Thyroid gland (tissue), 4 donors: Measurements from ENCODE around the gene PIK3R5. TPM values are rescaled to one million over a fixed set of nuclear protein-coding genes. Genes with fewer than 3 reads are reported as not detected.

Experiments
- DNase-seq, 2 donors: peaks; one replicate each; pipeline ENCODE4 v3.0.0-alpha.2; 2019
- H3K27ac ChIP-seq, 3 donors: fragments of 200-600 bp; sonication (generic); 1 replicate in 2 of 3; 2 replicates in 1 of 3; pipeline ENCODE4 v1.5.1; 2016 to 2019; ENCODE audit warnings: mild to moderate bottlenecking in 1 of 3, moderate library complexity in 1 of 3
- H3K27me3 ChIP-seq: fragments of 200-600 bp; sonication (generic); one replicate; pipeline ENCODE4 v1.5.1; 2019
- H3K36me3 ChIP-seq, 2 donors: fragments of 200-600 bp; sonication (generic); one replicate each; pipeline ENCODE4 v1.5.1; 2016 to 2019
- H3K4me1 ChIP-seq, 2 donors: fragments of 200-600 bp; sonication (generic); one replicate each; pipeline ENCODE4 v1.5.1; 2017 to 2019
- H3K4me3 ChIP-seq, 3 donors: fragments of 200-600 bp; sonication (generic); replicated peaks in 1 of 3; 1 replicate in 2 of 3; 2 replicates in 1 of 3; pipeline ENCODE4 v1.5.1; 2016; ENCODE audit warnings: mild to moderate bottlenecking in 1 of 3
- H3K9me3 ChIP-seq: fragments of 200-600 bp; sonication (generic); one replicate; pipeline ENCODE4 v1.5.1; 2017
- POLR2A ChIP-seq, 2 donors: fragments of 450-650 bp; IDR thresholded peaks; one replicate each; pipeline ENCODE4 v1.6.1; 2017; ENCODE audit warnings: antibody characterized with exemption in 2 of 2, mild to moderate bottlenecking in 2 of 2, moderate library complexity in 1 of 2
- WGBS, 2 donors: methylation state at CpG; one replicate each; pipeline ENCODE4 v1.1.5; 2017; 5-methylcytosine and 5-hydroxymethylcytosine counted together
- intact Hi-C: fragments of 100-400 bp; cut with DNase I; formaldehyde crosslinking; loops from one replicate; pipeline ENCODE4 v1.15.1; 2023
- total RNA-seq, 4 donors: library from RNA; depleted of rRNA; stranded (reverse); fragments of >200 nt; gene quantifications; one replicate each; pipeline ENCODE4 v1.2.3, GENCODE V29; 2016
- TF ChIP-seq, protein P1 (sequence below), 6 experiments: fragments of 200-600 bp in 3 of 6; fragments of 450-650 bp in 3 of 6; sonication (generic) in 3 of 6; IDR thresholded peaks; one replicate each; pipeline ENCODE4 v1.5.1; 2016 to 2019; ENCODE audit warnings: antibody characterized with exemption in 6 of 6, mild to moderate bottlenecking in 2 of 6, inconsistent platforms in 1 of 6, moderate library complexity in 1 of 6

PIK3R5 gene
- total RNA-seq, 4 donors from 2014 or later = 2.3 to 10.6 (median 5.1) TPM

DNA sequence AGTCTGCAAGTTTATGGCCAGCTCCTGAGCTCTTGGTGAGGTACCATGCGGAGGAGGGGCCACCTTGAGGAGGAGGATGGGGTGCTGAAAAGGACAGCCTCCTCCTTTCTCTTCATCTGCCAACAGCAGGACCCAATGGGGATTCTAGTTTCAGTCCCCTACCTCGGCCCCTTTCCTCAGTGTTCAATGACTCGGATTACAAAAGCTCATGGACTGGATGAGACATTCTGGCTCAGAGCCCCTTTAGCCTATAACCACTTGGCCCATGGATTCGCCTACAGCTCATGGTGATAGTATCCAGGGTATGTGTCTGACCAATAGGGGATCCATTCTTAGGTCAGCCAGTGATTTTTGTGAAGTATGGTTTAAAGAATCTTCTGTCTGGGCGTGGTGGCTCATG is 89.5 kb downstream of the PIK3R5 start:
- WGBS, 2 donors = 75 to 78% methylated on average over 5 of the region's 5 CpGs
- Histone ChIP-seq H3K9me3 (no peaks in the 10 kb centered on the region), H3K4me3 (no peak overlapping the region), H3K27me3 (no peaks in the 10 kb centered on the region), H3K4me1 (no peaks in the 10 kb centered on the region), H3K27ac (no peak overlapping the region), H3K36me3 (no peaks in the 10 kb centered on the region)
- TF ChIP-seq POLR2A (IDR thresholded peaks at IDR 0.05) = no peak
- TF ChIP-seq, protein P1, sequence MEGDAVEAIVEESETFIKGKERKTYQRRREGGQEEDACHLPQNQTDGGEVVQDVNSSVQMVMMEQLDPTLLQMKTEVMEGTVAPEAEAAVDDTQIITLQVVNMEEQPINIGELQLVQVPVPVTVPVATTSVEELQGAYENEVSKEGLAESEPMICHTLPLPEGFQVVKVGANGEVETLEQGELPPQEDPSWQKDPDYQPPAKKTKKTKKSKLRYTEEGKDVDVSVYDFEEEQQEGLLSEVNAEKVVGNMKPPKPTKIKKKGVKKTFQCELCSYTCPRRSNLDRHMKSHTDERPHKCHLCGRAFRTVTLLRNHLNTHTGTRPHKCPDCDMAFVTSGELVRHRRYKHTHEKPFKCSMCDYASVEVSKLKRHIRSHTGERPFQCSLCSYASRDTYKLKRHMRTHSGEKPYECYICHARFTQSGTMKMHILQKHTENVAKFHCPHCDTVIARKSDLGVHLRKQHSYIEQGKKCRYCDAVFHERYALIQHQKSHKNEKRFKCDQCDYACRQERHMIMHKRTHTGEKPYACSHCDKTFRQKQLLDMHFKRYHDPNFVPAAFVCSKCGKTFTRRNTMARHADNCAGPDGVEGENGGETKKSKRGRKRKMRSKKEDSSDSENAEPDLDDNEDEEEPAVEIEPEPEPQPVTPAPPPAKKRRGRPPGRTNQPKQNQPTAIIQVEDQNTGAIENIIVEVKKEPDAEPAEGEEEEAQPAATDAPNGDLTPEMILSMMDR (IDR thresholded peaks at IDR 0.05) = no peak
- DNase-seq = no peak
- intact Hi-C loops = no loop called here

DNA sequence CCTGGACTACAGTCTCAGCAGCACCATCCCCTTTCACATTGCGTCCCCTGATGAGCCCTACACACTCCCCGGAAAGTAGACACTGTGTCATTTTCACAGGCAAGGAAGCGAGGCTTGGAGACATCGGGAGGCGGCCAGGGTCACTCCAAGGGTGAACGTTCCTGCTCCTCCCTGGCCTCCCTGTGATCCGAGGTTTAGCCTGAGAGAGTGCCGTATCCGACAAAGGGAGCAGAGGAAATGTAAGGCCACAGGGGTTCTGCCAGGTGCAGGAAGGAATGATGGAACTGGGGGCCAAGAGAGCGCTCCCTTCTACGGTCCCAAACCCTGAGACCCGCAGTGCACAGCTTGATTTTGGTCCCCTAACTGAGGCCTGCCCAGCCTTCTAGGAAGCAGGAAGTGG is 90.1 kb downstream of the PIK3R5 start:
- TF ChIP-seq POLR2A (IDR thresholded peaks at IDR 0.05) = no peak
- TF ChIP-seq, protein P1 (IDR thresholded peaks at IDR 0.05) = no peak
- WGBS, 2 donors = 66 to 75% methylated on average over 12 of the region's 12 CpGs
- H3K9me3 ChIP-seq = no peaks in the 10 kb centered on the region
- no peaks in the 10 kb centered on the region for H3K4me1 ChIP-seq
- no peak overlapping the region for H3K4me3 ChIP-seq
- no peak for DNase-seq
- H3K27me3 ChIP-seq = no peaks in the 10 kb centered on the region
- H3K27ac ChIP-seq = no peak overlapping the region
- intact Hi-C loops = no loop called here
- H3K36me3 ChIP-seq = no peaks in the 10 kb centered on the region

DNA sequence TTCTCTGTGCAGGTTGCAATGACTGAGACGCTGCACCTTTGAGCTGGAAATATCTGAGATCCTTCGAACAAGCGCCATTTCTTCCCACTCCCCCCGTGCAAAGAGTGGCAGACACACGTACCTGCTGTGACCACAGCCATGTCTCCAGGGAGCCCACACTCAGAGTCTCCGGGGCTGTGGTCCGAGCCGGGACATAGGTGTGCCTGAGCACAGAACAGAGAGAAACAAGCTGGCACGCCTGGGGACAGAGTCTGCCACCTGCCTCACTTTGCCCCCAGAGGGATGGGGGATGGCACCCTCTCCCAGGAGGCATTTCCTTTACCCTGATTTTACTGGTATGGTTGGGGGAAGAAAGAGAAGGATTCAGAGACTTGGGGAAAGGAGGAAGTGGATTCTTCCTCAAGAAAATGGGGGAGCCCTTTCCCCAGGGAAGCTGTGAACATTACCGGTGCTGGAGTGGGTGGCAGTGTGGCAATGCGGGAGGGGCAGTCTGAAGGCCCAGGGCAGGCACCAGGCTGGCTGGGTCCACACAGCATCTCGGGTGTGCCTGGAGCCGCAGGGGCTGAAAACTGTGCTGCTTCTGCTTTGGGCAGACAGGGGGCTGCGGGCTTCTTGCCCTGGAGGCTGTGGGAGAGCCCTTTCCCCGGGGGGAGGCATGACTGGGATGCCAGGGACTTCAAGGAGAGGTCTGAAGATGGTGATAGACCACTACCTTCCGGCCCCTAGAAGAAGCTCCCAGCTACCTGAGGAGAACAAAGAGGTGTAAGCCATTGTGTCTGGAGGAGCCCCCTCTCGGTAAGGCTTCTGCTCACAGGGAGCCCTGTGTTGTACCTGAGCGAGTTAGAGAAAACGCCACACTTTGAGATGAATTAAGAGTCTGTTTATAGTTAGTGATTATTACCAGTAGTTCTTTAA is 91.4 kb downstream of the PIK3R5 start:
- Histone ChIP-seq H3K36me3 (no peaks in the 10 kb centered on the region), H3K4me1 (no peaks in the 10 kb centered on the region), H3K4me3 (no peak overlapping the region), H3K27me3 (no peaks in the 10 kb centered on the region), H3K27ac (no peak overlapping the region), H3K9me3 (no peaks in the 10 kb centered on the region)
- intact Hi-C loops = no loop called here
- WGBS, 2 donors = 41 to 55% methylated on average over 19 of the region's 19 CpGs
- DNase-seq = no peak
- TF ChIP-seq, protein P1 (IDR thresholded peaks at IDR 0.05) = no peak
- no peak for TF ChIP-seq POLR2A (IDR thresholded peaks at IDR 0.05)

DNA sequence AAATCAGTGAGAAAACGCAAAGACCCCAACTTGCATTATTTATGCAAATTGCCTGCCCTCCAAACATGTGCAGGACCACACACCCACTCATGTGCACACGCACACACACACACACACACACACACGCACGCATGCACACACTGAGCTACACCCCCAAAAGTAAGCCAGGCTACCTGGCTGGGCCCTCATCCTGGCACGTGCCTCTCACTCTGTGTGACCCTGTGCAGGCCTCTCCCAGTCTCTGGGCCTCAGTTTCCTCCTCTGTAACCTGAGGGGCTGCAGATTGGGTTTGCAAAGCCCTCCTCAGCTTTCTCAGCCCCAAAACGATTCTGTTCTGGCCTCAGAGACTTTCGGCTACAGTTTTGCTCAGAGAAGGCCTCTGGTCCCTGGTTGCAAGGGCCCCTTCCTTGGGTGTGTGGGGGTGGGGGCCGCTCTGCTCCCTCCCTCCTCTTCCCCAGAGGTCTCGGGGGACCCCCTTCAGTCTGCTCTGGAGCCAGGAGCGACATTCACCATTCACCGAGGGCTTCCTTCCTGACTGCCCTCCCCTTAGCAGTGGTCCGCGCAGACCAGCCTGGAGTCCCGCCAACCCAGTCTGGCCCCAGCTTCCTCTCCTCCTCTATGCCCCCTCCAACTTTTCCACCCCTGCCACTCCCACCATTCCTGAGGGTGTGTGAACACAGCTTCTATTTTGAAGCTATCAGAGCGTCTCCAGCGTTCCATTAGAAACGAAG is 92.6 kb downstream of the PIK3R5 start:
- intact Hi-C loops = no loop called here
- no peak for TF ChIP-seq POLR2A (IDR thresholded peaks at IDR 0.05)
- TF ChIP-seq, protein P1 (IDR thresholded peaks at IDR 0.05) = no peak
- Histone ChIP-seq H3K9me3 (no peaks in the 10 kb centered on the region), H3K36me3 (no peaks in the 10 kb centered on the region), H3K27me3 (no peaks in the 10 kb centered on the region), H3K4me1 (no peaks in the 10 kb centered on the region), H3K27ac (no peak overlapping the region), H3K4me3 (no peak overlapping the region)
- no peak for DNase-seq
- WGBS, 2 donors = 57 to 64% methylated on average over 17 of the region's 17 CpGs
